Stimulated activated CD4-positive, alpha-beta T cell treated with anti-CD3 and anti-CD28 coated beads, Interleukin-15, amount 100 ng/mL, for 1 hour (primary cell): ENCODE measurements around the gene PSMB7.

Source experiments
- DNase-seq, 2 donors: peaks; one replicate each; pipeline ENCODE4 v3.0.0-alpha.2; 2020; ENCODE audit warnings: low read depth in 1 of 2, low spot score in 1 of 2

PSMB7 gene

DNA sequence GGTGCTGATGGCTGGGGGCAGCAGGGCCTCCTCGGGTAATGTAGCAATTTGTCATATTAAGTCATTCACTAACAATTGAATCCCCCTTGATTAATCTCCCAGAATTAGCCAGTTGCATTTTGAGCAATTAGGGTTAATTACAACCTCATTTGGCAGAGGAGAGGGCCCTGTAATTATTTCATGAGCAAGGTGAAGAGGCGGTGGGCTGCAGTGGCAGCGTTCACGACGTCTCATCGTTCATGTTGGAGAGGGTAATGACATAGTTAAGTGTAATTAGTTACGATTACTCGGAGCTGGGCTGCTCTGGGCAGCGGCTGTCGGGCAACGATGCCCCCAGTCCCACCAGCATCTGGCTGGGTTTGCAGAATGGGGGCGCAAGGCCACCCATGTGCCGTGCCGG is 111.5 kb downstream of the PSMB7 start:
- DNase-seq: no peak
